H7 (cell line): ENCODE data around the gene ZDHHC3. TPM values are rescaled to one million over a fixed set of nuclear protein-coding genes. Genes with fewer than 3 reads are reported as not detected.

Experiments used
- DNase-seq: peaks from one replicate; pipeline ENCODE4 v3.0.0; 2012
- H3K27me3 ChIP-seq: 2 replicates; pipeline ENCODE4 v1.6.0; 2011; ENCODE audit warnings: mild to moderate bottlenecking, low read length; ENCODE audit not compliant: control insufficient read depth, insufficient read depth
- H3K36me3 ChIP-seq: replicated peaks from 2 replicates; pipeline ENCODE4 v1.5.1; 2011; ENCODE audit warnings: low read length; ENCODE audit not compliant: control insufficient read depth, insufficient read depth
- H3K4me3 ChIP-seq: 2 replicates; pipeline ENCODE4 v1.5.1; 2011; ENCODE audit warnings: low read depth, mild to moderate bottlenecking, control low read depth, low read length, moderate library complexity; ENCODE audit not compliant: insufficient read depth
- total RNA-seq: library from RNA; depleted of rRNA; stranded (reverse); fragments of >200 nt; shearing (Covaris generic); gene quantifications from 2 replicates; pipeline ENCODE4 v1.2.3, GENCODE V29; 2014

The ZDHHC3 gene
- total RNA-seq, 1 experiment from 2014 or later = 55.6 TPM

DNA sequence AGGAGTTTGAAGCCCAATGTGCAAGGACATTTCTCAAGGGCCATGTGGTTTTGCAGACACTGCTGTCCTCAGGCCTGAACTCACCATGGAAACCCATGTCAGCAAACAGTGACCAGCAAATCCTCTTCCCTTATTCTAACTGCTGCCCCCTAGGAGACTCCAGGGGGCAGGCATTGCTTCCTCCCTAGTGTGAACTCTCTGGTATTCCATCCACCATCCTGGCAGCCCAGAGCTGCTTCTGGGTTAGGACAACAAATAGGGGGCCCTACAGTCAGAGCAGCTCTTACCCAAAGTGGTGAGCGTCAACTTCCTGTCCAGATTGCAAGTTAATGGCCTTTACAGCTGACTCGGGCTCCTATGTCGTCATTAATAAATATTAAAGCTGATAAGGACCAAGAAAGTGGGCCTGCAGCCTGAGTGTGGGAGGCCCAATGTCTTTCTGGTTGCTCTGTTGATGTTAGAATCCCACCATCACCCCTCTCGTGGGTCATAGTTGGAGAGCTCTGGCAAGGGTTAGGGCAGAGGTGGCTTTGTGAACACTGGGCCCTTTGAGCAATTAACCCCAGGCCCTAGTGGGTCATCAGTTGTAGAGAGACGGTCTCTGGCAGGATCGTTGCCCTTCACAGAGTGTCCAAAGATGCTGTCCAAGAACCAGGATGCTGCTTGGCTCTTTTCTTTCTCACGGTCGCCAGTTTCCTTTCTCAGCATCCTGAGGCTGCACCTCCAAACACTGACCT is 60.1 kb downstream of the ZDHHC3 start:
- Histone ChIP-seq H3K36me3 (no peaks in the 10 kb centered on the region; the same call in 1 of the 2 replicates), H3K4me3 (no peak overlapping the region), H3K27me3 (no peaks in the 10 kb centered on the region)
- DNase-seq = peak; percentile 66

- H3K36me3 ChIP-seq = no peaks in the 10 kb centered on the region; the same call in 1 of the 2 replicates
- no peaks in the 10 kb centered on the region for H3K27me3 ChIP-seq
- peak; percentile 66 for DNase-seq
- no peak overlapping the region for H3K4me3 ChIP-seq
Measured at GRCh38 chr3:44914936-44915335, 61.0 kb downstream of the ZDHHC3 start.

- Histone ChIP-seq H3K4me3 (no peak overlapping the region), H3K36me3 (no peaks in the 10 kb centered on the region; the same call in 1 of the 2 replicates), H3K27me3 (no peaks in the 10 kb centered on the region)
- DNase-seq = peak; percentile 87
Measured at GRCh38 chr3:44913868-44914468, 62.0 kb downstream of the ZDHHC3 start.

- Histone ChIP-seq H3K36me3 (no peaks in the 10 kb centered on the region), H3K4me3 (no peak overlapping the region), H3K27me3 (no peaks in the 10 kb centered on the region)
- no peak for DNase-seq
Measured at GRCh38 chr3:44910693-44911092, 65.3 kb downstream of the ZDHHC3 start.

GRCh38 chr3:44909063-44909462 is 66.9 kb downstream of the ZDHHC3 start:
- H3K27me3 ChIP-seq = no peaks in the 10 kb centered on the region
- DNase-seq = no peak
- no peaks in the 10 kb centered on the region for H3K36me3 ChIP-seq

DNA sequence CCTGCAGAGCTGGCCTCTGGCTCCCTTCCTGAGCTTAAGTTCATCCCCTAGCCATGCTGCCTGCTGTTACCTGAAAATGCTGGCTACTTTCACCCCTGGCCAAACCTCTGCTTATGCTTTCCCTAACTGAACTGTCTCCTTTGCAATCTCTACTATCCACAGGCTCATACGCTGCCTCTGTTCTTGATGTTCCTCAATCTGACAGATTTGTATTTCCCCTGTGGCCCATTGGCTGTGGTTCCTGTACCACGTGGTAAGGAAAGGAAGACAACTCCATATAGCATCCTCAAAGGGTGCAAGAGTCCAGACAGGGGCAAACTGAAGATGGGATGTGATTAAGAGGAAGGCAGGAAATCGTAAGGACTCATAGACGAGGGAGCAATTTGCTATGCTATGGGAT is 68.4 kb downstream of the ZDHHC3 start:
- Histone ChIP-seq H3K36me3 (no peaks in the 10 kb centered on the region), H3K4me3 (no peak overlapping the region), H3K27me3 (no peaks in the 10 kb centered on the region)
- DNase-seq = no peak

More at GRCh38 chr3:44909063-44909462, 66.9 kb downstream of the ZDHHC3 start:
- no peak overlapping the region for H3K4me3 ChIP-seq

- H3K36me3 ChIP-seq = no peaks in the 10 kb centered on the region
- no peaks in the 10 kb centered on the region for H3K27me3 ChIP-seq
- no peak overlapping the region for H3K4me3 ChIP-seq
- no peak for DNase-seq
Measured at GRCh38 chr3:44906997-44907396, 69.0 kb downstream of the ZDHHC3 start.

DNA sequence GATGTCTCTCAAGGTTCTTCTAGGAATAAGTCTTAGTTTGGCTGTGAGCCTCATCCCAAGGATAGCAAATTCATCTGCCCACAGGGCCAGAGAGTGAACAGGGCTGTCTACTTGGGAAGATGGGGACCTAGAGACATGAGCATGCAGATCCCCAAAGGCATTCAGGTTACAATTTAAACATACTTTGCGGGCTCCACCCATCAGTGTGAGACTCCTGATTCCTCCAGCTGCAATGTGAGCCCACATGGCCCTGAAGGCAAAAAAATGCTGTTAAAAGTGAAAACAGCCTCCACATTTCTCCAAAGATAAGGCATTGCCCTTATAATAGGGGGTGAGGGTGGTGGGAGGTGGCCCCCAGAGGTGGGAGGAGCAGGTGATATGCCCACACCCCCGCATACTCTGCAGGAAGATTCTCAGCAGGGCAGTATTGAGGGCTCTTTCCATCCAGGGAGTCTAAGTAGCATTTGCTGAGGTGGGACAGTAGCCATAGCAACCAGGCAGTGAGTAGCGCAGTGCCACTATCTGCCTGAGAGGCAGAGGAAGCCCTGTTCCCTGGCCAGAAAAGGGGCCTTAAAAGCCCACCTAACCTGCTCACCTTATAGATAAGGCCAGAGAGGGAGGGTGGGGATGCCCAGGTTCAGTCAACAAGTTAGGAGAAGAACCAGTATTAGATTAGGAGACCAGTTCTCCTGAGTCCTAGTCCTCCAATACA is 70.4 kb downstream of the ZDHHC3 start:
- Histone ChIP-seq H3K36me3 (no peaks in the 10 kb centered on the region), H3K27me3 (no peaks in the 10 kb centered on the region), H3K4me3 (no peak overlapping the region)
- peak; percentile 67 for DNase-seq

GRCh38 chr3:44903751-44904150 is 72.2 kb downstream of the ZDHHC3 start:
- H3K4me3 ChIP-seq = no peak overlapping the region
- no peak for DNase-seq
- H3K36me3 ChIP-seq = no peaks in the 10 kb centered on the region
- H3K27me3 ChIP-seq = no peaks in the 10 kb centered on the region

GRCh38 chr3:44903314-44903713 is 72.7 kb downstream of the ZDHHC3 start:
- Histone ChIP-seq H3K27me3 (no peaks in the 10 kb centered on the region), H3K36me3 (no peaks in the 10 kb centered on the region), H3K4me3 (no peak overlapping the region)
- DNase-seq = no peak

- H3K36me3 ChIP-seq = no peaks in the 10 kb centered on the region
- no peak for DNase-seq
- no peaks in the 10 kb centered on the region for H3K27me3 ChIP-seq
- H3K4me3 ChIP-seq = no peak overlapping the region
Measured at GRCh38 chr3:44902628-44903027, 73.3 kb downstream of the ZDHHC3 start.

DNA sequence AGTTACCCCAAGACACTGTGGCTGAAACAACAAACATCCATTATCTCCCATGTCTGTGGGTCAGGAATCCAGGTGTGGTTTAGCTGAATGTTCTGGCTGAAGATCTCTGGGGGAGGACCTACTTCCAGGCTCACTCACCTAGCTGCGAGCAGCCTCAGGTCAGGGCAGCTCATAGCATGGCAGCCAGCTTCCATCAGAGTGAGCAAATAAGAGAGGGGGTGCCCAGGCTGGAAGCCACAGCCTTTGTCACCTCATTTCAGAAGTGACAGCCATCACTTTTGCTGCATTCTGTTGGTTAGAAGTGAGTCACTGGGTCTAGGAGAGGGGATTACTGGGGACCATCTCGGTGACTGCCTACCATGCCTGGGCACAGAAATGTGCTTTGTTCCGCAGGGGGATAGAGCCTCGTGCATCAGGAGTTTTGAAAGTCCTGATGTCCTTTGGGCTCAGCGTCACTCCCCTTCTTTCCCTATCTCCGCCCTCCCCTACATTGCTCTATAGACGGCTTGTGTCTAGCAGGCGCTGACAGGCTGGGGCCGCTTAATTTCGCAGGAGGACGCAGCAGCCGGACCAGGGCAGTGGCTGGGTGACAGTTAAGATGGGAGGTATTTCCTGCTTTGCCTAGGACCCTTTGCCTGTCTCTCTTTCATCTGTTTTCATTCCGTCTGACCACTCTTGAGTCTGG is 76.1 kb downstream of the ZDHHC3 start:
- no peak for DNase-seq
- no peaks in the 10 kb centered on the region for H3K27me3 ChIP-seq
- H3K4me3 ChIP-seq = no peak overlapping the region
- no peaks in the 10 kb centered on the region for H3K36me3 ChIP-seq

DNA sequence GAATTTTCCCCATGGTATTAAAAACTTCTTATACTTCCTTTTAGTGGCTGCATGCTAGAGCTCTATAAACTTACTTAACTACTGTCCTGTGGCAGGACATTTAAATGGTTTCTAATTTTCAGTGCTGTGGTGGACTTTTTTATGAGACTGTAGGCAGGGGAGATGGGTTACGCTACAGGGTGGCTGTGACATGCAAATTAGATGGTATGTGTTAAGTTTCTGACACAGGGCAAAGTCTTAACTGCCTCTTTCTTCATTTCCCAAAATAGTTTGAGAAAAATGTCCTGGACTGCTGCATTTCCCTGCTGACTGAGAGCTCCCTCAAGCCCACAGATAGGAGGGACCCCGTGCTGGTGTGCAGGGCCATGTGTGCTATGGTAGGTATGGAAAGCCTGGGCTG is 79.5 kb downstream of the ZDHHC3 start:
- DNase-seq = no peak
- Histone ChIP-seq H3K27me3 (no peaks in the 10 kb centered on the region), H3K36me3 (no peaks in the 10 kb centered on the region), H3K4me3 (no peak overlapping the region)

DNA sequence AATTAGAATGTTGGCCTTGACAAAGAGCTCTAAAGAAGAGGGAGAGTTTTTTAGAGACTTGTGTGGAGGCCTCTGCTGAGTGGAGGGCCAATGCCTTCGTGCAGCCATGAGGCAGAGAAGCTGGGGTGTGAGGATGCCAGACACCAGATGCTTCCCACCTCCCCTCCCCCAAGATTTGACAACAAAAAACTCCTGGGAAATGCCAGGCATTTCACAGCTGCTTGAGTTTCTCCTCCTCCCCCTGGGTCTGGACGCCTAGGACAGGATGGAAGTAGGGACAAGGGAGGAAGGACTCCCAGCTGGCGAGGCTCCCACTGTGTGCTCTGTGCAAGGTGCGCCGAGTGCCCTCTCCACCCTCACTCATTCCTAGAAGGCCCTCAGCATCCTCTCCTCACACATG is 81.5 kb downstream of the ZDHHC3 start:
- DNase-seq = peak; percentile 49
- Histone ChIP-seq H3K27me3 (no peaks in the 10 kb centered on the region), H3K36me3 (no peaks in the 10 kb centered on the region), H3K4me3 (no peak overlapping the region)
